MCF 10A (cell line): ENCODE measurements around the gene CCDC34. TPM values are rescaled to one million over a fixed set of nuclear protein-coding genes. Genes with fewer than 3 reads are reported as not detected.

Experiments used
- BruUV-seq: library from RNA; stranded (reverse); fragments of 400-500 nt; replicated peaks from 2 replicates; lab custom pipeline; 2021; lab: Mats Ljungman, UMichigan
- CTCF ChIA-PET: fragments of 300-600 bp; sonication (Branson Sonifier 250); formaldehyde crosslinking; extraction: SDS; loops from one replicate; lab custom pipeline; 2021; ENCODE audit warnings: antibody characterized with exemption, inconsistent platforms; lab: Yijun Ruan, JAX
- POLR2A ChIA-PET: fragments of 300-600, 350-650 bp; sonication (Branson Sonifier 250); formaldehyde crosslinking; extraction: SDS; loops from one replicate; lab custom pipeline; 2020; ENCODE audit warnings: antibody characterized with exemption, inconsistent platforms; lab: Yijun Ruan, JAX
- DNase-seq: peaks from one replicate; pipeline ENCODE4 v3.0.0-alpha.2; 2018; ENCODE audit not compliant: unreplicated experiment
- H3K27ac Mint-ChIP-seq: one replicate; pipeline ENCODE4 v1.8.0; 2022; ENCODE audit warnings: mild to moderate bottlenecking, low read depth, mixed read lengths; ENCODE audit not compliant: unreplicated experiment
- H3K27me3 Mint-ChIP-seq: one replicate; pipeline ENCODE4 v1.8.0; 2022; ENCODE audit warnings: mixed read lengths; ENCODE audit not compliant: insufficient read depth, unreplicated experiment
- H3K36me3 Mint-ChIP-seq: one replicate; pipeline ENCODE4 v1.8.0; 2022; ENCODE audit warnings: mild to moderate bottlenecking, moderate library complexity, mixed read lengths; ENCODE audit not compliant: insufficient read depth, unreplicated experiment
- H3K4me1 Mint-ChIP-seq: one replicate; pipeline ENCODE4 v1.8.0; 2022; ENCODE audit warnings: mixed read lengths; ENCODE audit not compliant: insufficient read depth, unreplicated experiment
- H3K4me3 Mint-ChIP-seq: one replicate; pipeline ENCODE4 v1.8.0; 2022; ENCODE audit warnings: mild to moderate bottlenecking, moderate library complexity, mixed read lengths; ENCODE audit not compliant: unreplicated experiment
- H3K9me3 Mint-ChIP-seq: one replicate; pipeline ENCODE4 v1.8.0; 2022; ENCODE audit warnings: mixed read lengths; ENCODE audit not compliant: unreplicated experiment
- intact Hi-C: fragments of 100-400 bp; cut with micrococcal nuclease; formaldehyde crosslinking; loops from 2 replicates; pipeline ENCODE4 v1.14.1; 2022
- total RNA-seq: library from RNA; stranded (reverse); gene quantifications from 2 replicates; pipeline ENCODE4 v1.2.3, GENCODE V29; 2022
- TF ChIP-seq, protein P1 (sequence below): fragments of 200-600 bp; IDR thresholded peaks from one replicate; pipeline ENCODE4 v1.8.0; 2022; ENCODE audit warnings: antibody characterized with exemption, mild to moderate bottlenecking; ENCODE audit not compliant: unreplicated experiment

The CCDC34 gene
- total RNA-seq, 1 experiment from 2014 or later = 11.1 TPM

DNA sequence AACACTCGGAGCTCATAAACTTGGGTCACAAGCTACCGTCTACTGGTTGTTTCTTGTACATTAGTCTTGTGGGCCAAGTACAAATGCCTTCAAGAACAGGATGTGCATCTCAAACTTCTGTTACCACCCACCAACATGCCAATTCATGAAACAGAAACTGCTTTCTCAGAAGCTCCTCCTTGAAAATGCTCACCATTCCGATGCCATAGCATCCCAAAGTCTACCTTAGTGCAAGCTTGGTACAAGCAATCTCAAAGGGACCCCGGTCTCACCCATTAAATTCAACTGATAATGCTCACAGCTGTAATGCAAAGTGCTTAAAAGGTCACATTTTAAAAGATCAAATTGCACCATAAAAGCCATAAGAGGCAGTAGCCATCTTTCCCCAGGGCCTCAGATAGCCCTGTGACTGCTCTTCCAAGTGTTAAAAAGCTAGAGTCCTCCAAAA is 31.8 kb upstream of the CCDC34 start:
- no peak for DNase-seq
- BruUV-seq = no TSS peak

GRCh38 chr11:27392278-27393114 is 29.5 kb upstream of the CCDC34 start:
- BruUV-seq = no TSS peak
- Mint-ChIP-seq H3K9me3 (no peaks in the 10 kb centered on the region), H3K4me3 (no peak overlapping the region), H3K27ac (peak overlapping the region; percentile 74), H3K27me3 (no peaks in the 10 kb centered on the region), H3K4me1 (peaks cover 30% of the 10 kb centered on the region), H3K36me3 (peaks cover 6% of the 10 kb centered on the region)
- intact Hi-C loops = no loop called here
- ChIA-PET CTCF (interaction anchor here (0.6 kb wide), 1 partner anchor 8 kb away, joined by 3 read pairs; no protein-coding TSS in a partner anchor), POLR2A (interaction anchor here (0.9 to 1.2 kb wide), 4 partner anchors 9 to 81 kb away, joined by 3 to 7 read pairs (median 4); partner anchors contain the start of gene LGR4)
- TF ChIP-seq, protein P1, sequence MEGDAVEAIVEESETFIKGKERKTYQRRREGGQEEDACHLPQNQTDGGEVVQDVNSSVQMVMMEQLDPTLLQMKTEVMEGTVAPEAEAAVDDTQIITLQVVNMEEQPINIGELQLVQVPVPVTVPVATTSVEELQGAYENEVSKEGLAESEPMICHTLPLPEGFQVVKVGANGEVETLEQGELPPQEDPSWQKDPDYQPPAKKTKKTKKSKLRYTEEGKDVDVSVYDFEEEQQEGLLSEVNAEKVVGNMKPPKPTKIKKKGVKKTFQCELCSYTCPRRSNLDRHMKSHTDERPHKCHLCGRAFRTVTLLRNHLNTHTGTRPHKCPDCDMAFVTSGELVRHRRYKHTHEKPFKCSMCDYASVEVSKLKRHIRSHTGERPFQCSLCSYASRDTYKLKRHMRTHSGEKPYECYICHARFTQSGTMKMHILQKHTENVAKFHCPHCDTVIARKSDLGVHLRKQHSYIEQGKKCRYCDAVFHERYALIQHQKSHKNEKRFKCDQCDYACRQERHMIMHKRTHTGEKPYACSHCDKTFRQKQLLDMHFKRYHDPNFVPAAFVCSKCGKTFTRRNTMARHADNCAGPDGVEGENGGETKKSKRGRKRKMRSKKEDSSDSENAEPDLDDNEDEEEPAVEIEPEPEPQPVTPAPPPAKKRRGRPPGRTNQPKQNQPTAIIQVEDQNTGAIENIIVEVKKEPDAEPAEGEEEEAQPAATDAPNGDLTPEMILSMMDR = no peak
- DNase-seq = peak; percentile 23

More for the DNA sequence above, 31.8 kb upstream of the CCDC34 start:
- no peaks in the 10 kb centered on the region for H3K9me3 Mint-ChIP-seq
- H3K36me3 Mint-ChIP-seq = peaks cover 6% of the 10 kb centered on the region
- peak overlapping the region; percentile 40 for H3K27ac Mint-ChIP-seq
- no peaks in the 10 kb centered on the region for H3K27me3 Mint-ChIP-seq
- intact Hi-C loops = no loop called here
- POLR2A ChIA-PET = interaction anchor here (0.6 to 1.9 kb wide), 10 partner anchors 10 to 115 kb away, joined by 3 to 15 read pairs (median 5); partner anchors contain the start of gene LGR4
- CTCF ChIA-PET = interaction anchor here (1.4 kb wide), 1 partner anchor 93 kb away, joined by 5 read pairs; no protein-coding TSS in a partner anchor
- peaks cover 31% of the 10 kb centered on the region for H3K4me1 Mint-ChIP-seq
- TF ChIP-seq, protein P1 = no peak
- H3K4me3 Mint-ChIP-seq = no peak overlapping the region

GRCh38 chr11:27391331-27392015 is 28.5 kb upstream of the CCDC34 start:
- Mint-ChIP-seq H3K27me3 (no peaks in the 10 kb centered on the region), H3K9me3 (no peaks in the 10 kb centered on the region), H3K27ac (no peak overlapping the region), H3K36me3 (peaks cover 6% of the 10 kb centered on the region), H3K4me1 (peaks cover 22% of the 10 kb centered on the region), H3K4me3 (no peak overlapping the region)
- ChIA-PET POLR2A (interaction anchor here (0.6 to 1.6 kb wide), 11 partner anchors 8 to 82 kb away, joined by 3 to 10 read pairs (median 3); partner anchors contain the start of gene LGR4), CTCF (interaction anchor here (0.6 to 1.3 kb wide), 3 partner anchors 9 to 107 kb away, joined by 3 to 8 read pairs (median 4); no protein-coding TSS in a partner anchor)
- no TSS peak for BruUV-seq
- intact Hi-C loops = no loop called here
- no peak for DNase-seq
- TF ChIP-seq, protein P1 = no peak
